Measurements from ENCODE around the gene ZFAND6.

DNA sequence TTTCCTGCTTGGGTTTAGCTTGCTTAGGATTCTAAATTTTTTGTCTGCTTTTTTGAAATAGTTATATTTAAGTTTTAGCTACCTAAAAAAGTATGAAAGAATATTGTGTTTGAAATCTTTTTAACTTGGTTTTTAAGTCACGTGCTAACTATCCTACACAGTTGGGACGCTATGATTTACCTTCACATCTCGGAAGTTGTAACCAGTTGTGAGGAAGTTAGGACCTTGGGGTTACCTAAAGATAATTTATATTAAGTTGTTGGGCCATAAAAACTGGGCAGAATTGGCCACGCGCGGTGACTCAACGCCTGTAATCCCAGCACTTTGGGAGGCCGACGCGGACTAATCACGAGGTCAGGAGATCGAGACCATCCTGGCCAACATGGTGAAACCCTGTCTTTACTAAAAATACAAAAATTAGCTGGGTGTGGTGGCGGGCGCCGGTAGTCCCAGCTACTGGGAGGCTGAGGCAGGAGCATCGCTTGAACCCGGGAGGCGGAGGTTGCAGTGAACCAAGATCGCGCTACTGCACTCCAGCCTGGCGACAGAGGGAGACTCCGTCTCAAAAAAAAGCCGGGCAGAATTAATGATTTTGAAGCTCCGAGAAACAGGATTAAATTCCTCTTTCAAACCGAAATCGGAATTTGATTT is 1.0 kb downstream of the ZFAND6 start:
- TF ChIP-seq, protein P1, sequence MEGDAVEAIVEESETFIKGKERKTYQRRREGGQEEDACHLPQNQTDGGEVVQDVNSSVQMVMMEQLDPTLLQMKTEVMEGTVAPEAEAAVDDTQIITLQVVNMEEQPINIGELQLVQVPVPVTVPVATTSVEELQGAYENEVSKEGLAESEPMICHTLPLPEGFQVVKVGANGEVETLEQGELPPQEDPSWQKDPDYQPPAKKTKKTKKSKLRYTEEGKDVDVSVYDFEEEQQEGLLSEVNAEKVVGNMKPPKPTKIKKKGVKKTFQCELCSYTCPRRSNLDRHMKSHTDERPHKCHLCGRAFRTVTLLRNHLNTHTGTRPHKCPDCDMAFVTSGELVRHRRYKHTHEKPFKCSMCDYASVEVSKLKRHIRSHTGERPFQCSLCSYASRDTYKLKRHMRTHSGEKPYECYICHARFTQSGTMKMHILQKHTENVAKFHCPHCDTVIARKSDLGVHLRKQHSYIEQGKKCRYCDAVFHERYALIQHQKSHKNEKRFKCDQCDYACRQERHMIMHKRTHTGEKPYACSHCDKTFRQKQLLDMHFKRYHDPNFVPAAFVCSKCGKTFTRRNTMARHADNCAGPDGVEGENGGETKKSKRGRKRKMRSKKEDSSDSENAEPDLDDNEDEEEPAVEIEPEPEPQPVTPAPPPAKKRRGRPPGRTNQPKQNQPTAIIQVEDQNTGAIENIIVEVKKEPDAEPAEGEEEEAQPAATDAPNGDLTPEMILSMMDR (conservative IDR thresholded peaks at IDR 0.05 in 1 of 2, IDR thresholded peaks at IDR 0.05 in 1 of 2; ENCODE audit: low read depth in 1 of 2, low read length in 2 of 2), result peak in 1 of 2 donors; percentile 32
- no peak for TF ChIP-seq EZH2 (IDR thresholded peaks at IDR 0.05; ENCODE audit: low read length, missing control alignments)
